ENCODE data around the gene ARHGEF1.

ARHGEF1 gene

DNA sequence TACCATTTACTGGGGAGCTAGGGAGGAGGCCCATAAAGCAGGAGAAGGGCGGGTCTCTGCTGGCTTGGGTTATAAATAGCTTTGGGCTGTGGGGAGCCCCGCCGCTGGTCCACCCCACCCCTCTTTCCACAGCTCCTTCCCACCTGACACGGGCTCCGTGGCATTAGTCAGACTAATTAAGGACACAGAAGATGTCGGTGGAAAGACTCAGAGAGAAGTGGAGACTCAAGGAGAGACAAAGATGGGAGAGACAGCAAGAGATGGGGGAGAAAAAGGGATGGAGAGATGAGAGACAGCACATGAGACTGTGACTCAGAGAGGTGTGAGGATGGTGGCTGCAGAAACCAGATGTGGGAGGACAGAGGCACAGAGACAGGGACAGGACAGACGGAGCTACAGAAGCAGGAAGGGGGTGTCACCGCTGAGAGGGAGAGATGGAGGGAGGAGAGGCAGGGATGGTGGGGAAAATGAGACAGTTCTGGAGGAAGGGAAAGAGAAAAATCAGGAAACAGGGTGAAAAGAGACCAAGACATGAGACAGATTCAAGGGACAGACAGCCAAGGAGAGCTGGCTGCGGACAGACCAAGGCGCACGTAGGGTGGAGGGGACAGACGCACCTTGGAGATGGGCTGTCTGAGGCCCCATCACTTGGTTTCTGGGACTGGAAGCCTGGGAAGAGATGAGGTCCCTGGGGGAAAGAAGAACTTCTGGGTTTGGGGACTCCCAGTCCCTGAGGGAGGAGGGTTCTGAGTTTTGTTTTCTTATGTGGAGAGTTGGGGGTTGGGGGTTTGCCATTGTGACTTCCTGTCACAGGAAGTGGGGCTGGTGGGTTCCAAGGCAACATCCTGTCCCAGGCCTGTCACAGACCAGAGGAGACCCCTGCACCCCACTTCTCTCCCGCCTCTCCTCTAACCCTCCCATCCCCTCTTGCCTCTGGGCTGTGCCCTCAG lies 4.1 kb downstream of the ARHGEF1 start:
- peak; percentile 74 for DNase-seq

DNA sequence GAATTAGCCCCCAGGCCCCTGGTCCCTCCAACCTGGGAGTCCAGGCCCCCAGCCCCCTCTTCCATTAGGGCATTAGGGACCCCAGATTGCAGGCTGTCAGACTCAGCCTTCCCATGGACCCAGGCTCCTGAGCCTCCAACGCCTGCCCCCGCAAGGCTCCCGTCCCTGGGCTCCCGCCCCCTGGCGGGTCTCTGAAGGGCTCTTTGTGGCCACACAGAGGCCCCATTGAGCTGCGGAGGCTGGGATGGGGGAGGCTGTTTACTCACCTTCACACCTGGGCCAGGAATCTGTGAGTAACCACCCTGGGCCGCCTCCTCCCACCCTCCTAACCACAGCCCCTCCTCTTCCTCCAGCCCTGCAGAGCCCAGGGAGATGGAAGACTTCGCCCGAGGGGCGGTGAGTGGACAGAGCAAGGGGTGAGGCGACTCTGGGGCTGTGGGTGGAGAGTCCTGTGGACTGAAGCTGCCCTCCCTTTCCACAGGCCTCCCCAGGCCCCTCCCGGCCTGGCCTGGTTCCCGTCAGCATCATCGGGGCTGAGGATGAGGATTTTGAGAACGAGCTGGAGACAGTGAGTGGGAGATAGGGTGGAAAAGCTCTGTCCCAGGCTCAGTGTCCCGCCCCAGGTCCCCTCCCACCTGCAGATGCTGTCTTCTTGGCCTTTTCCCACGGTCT lies 4.9 kb downstream of the ARHGEF1 start:
- DNase-seq, result peak; percentile 89

DNA sequence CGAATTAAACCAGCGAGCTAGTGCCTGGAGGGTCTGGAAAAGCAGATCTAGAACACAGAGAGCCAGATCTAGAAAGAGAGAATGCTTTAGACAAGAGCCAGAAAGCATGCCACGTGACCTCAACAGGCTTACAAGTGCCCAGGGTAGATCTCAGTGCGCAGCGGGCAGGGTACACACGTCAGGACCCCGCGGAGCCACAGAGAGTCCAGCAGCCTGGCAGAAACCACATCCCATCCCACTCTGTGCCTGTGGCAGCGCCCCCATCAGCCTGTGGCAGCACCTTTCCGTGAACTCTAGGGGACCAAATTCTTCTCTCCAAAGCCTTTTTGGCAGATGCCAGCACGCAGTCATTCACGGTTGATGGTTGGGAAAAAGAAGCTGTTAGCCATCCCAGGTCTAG lies 5.9 kb downstream of the ARHGEF1 start:
- DNase-seq, result no peak

DNA sequence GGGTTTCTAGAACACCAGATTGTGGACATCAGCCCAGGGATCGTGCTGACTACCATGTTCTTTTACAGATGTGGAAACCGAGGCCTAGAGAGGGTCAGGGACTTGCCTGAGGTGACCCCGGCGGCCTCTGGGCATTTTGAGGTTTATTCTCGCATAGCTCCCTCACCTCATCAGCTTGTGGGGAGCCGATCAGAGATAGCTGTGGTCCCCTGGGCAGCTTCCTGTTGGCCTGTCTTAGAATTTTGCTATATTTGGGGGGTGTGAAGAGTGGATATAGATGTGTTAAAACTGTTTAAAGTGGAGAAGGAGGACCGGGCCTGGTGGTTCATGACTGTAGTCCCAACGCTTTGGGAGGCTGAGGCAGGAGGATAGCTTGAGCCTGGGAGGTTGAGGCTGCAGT lies 6.9 kb downstream of the ARHGEF1 start:
- DNase-seq, result no peak

DNA sequence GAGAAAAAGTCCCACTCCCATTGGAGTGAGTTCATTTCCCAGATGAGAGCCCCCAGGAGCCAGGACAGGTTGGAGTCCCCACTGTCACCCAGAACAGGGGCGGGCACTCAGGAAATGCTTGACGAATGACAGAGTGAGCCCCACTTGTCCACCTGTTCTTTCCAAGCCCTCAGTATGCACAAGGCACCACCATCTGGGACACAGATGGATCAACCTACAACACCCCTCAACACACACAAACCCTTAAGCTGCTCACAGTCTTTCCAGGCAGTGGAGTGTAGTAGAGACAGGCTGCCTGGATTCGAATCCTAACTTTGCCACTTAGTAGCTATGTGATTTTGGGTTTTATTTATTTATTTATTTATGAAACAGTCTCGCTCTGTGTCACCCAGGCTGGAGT lies 8.0 kb downstream of the ARHGEF1 start:
- no peak for DNase-seq

DNA sequence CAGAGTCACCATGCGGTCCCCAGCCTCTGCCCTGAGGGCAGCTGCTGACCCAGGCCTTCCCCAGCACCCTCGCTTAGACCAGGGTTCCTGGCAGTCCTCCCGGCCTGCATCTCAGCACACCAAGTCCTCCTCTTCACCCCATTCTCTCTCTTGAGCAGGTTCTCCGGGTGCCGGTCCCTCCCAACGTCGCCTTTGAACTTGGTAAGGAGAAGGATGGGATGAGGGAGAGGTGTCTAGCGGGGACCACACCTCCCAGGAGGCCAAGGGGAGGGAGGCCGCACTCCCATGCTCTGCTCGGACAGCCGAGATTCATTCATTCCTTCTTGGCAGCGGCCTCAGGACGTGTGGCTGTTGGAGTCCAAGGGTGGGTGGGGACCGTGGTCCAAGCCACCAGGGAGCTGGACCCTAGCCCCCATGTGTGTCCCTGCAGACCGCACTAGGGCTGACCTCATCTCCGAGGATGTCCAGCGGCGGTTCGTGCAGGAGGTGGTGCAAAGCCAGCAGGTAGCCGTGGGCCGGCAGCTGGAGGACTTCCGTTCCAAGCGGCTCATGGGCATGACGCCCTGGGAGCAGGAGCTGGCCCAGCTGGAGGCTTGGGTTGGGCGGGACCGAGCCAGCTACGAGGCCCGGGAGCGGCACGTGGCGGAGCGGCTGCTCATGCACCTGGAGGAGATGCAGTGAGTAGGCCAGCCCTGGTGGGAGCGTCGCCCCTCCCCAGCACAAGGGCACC lies 9.4 kb downstream of the ARHGEF1 start:
- DNase-seq, result no peak

DNA sequence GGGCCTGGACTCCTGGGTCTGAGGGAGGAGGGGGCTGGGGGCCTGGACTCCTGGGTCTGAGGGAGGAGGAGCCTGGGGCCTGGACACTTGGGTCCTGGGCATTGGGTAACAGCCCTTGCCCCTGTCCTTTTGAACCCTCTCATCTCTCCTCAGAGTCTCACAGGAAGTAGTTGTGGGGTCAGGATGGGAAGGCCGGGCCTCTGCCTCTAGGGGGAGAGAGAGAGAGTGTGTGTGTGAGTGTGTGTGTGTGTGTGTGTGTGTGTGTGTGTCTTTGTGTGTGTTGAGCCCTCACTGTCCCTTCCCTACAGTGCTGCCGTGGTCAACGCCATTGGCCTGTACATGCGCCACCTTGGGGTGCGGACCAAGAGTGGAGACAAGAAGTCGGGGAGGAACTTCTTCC lies 10.9 kb downstream of the ARHGEF1 start:
- DNase-seq, result no peak

DNA sequence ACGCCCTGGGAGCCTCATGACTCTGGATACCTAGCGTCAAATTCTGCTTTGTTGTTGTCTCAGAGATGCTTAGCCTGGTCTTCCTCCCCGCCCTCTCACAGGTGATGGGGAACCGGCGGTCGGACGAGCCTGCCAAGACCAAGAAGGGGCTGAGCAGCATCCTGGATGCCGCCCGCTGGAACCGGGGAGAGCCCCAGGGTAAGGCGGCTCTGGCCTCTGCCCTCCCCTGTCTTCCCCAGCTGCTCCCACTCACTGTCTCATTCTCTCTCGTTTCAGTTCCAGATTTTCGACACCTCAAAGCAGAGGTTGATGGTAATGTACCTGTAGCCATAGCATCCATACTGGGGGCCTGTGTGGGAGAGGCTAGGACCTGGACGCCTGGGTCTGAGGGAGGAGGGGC lies 11.4 kb downstream of the ARHGEF1 start:
- no peak for DNase-seq

DNA sequence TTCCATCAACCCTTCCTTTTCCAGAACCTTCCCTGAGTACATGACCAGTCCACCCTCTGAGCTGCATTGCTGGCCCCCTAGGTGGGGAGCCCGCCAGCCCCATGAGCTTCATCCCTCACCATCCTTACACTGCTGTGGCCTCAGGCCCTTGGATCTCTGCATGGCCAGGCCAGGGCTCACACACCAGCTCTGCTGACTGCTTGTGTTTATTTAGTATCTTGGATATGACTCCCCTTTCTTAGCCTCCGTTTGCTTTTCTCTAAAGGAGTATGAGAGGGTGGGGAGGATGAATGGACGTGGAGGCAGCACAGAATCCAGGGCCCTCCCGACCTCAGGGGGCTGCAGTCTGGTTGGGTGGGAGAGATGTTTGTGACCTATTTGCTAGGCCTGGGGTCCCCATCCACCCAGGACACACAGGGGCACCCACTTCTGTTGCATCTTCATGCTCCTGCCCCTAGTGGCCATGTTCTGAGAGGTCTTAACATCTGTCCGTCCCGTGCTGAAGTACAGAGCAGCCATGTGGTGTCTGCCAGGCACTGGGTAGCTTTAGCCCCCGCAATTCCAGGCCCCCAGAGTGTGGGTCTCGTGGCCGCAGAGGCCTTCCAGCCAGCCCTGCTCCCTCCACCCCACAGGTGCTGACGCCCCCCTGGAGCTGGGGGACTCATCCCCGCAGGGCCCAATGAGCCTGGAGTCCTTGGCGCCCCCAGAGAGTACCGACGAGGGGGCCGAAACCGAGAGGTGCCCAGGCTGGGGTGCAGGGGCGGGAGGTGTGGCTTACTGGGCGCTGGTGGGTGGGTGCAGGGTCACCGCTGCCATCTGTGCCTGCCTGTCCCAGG lies 13.0 kb downstream of the ARHGEF1 start:
- DNase-seq, result no peak

DNA sequence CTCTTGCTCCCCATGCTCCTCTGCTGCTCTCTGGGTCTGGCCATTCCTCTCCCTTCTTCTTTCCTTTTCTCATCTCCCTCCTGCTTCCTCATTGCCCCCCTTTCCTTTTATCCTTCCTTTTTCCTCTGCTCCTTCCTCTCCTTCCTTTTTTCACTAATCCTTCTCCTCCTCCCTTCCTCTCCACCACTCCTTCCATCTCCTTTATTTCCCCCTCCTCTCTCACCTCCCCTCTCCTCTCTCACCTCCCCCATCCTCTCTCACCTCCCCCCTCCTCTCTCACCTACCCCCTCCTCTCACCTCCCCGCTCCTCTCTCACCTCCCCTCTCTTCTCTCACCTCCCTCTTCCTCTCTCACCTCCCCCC lies 13.6 kb downstream of the ARHGEF1 start:
- no peak for DNase-seq

DNA sequence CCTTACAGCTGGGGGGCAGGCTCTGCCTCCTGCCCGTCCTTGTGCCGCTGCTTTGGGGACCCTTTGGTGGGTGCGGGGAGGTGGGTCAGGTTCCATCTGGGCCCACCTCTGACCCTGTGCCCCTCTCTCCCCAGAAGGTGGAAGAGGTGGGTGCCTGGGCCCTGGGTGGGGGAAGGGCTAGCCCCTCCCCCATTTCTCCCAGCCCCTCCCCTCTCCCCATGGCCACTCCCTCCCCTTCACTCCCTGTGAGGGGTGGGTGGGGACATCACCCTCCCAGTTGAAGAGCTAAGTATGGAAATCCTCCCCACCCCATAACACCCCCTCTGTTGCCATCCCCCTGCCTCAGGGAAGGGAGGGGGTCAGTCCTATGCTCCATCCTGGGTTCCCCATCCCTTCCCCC lies 14.2 kb downstream of the ARHGEF1 start:
- no peak for DNase-seq

DNA sequence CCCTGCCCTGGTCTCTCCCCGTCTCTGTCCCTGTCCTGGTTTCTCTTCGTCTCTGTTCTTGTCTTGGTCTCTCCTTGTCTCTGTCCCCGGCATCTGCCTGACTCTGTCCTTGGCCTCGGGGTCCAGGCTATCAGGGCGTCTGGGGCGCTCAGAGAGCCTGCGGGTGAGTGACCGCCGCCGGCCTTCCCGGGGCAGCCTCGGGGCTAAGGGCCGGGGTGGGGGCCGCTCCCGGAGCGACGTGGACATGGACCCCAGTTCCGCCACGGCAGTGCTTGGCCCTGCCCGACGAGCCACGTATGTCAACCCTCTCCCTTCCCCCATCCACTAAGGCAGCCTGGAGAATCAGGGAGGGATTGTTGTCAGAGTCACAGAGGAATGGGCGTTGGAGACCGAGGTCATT lies 14.8 kb downstream of the ARHGEF1 start:
- no peak for DNase-seq

DNA sequence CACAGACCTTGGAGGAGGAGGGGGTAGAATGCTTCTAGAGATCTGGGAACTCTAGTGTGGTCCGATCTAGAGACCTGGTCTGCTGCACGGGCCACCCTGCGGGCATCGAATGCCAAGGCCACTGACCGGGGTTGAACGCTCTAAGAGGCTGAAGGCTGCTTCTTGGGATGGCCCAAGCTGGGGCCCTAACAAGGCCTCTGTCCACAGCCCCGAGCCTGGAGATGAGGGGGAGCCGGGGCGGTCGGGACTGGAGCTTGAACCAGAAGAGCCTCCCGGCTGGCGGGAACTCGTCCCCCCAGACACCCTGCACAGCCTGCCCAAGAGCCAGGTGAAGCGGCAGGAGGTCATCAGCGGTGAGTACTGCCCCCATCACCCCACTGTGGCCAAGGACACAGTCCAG lies 15.3 kb downstream of the ARHGEF1 start:
- DNase-seq, result no peak

DNA sequence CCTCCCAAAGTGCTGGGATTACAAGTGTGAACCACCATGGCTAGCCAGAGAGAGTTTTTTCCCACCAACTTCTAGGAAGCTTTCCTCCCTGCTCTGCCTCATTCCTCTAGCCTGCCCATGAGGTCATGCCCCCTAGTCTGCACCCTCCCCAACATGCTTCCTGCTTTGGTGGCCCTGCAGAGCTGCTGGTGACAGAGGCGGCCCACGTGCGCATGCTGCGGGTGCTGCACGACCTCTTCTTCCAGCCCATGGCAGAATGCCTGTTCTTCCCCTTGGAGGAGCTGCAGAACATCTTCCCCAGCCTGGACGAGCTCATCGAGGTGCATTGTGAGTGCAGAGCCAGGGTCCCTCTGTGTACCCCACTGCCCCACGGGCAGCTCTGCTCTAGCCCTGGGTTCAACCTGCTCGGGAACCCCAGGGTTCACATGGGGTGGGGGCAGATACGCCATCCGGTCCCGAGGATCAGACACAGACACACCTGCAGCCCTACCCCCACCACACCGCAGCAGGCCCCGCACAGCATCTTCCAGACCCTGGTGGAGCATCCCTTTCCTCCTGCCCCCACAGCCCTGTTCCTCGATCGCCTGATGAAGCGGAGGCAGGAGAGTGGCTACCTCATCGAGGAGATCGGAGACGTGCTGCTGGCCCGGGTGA lies 18.9 kb downstream of the ARHGEF1 start:
- DNase-seq, result no peak

DNA sequence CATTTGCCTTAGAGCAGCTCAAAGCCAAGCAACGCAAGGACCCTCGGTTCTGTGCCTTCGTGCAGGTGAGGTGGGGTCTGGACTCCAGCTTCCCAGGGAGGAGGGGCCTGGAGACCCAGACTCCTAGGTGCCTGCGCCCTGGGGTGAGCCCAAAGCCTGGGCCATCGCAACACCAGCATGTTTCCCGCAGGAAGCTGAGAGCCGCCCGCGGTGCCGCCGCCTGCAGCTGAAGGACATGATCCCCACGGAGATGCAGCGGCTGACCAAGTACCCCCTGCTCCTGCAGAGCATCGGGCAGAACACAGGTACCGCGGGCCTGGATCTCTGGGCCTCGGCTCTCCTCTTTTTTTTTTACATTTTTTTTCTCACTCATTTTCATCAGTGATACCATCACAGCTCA lies 19.6 kb downstream of the ARHGEF1 start:
- DNase-seq, result no peak

DNA sequence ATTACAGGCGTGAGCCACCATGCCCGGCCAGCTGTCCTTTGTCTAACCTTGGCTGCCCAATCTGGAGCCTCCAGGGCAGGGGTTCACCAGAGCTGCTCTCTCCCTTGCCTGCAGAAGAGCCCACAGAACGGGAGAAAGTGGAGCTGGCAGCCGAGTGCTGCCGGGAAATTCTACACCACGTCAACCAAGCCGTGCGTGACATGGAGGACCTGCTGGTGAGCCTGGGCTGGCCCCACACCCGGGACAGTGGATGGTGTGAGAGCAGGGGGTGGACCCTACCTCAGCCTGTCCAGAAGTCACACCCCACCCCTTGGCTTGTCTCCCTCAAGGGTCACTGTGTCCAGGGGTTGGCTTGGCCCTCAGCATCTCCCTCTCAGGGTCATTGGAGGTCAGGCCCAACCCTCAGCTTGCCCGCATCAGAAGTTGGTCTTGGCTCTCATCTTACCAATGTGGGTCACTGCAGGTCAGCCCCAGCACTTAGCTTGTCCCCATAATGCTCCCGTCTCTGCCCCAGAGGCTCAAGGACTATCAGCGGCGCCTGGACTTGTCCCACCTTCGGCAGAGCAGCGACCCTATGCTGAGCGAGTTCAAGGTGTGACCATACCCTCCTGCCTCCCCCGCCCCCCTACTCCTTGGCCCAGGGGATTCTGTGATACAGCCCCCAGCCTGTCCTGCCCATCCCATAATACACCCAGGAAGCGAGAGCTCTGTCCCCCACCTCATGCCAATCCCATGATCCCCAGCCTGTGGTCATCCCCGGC lies 20.4 kb downstream of the ARHGEF1 start:
- DNase-seq, result no peak

DNA sequence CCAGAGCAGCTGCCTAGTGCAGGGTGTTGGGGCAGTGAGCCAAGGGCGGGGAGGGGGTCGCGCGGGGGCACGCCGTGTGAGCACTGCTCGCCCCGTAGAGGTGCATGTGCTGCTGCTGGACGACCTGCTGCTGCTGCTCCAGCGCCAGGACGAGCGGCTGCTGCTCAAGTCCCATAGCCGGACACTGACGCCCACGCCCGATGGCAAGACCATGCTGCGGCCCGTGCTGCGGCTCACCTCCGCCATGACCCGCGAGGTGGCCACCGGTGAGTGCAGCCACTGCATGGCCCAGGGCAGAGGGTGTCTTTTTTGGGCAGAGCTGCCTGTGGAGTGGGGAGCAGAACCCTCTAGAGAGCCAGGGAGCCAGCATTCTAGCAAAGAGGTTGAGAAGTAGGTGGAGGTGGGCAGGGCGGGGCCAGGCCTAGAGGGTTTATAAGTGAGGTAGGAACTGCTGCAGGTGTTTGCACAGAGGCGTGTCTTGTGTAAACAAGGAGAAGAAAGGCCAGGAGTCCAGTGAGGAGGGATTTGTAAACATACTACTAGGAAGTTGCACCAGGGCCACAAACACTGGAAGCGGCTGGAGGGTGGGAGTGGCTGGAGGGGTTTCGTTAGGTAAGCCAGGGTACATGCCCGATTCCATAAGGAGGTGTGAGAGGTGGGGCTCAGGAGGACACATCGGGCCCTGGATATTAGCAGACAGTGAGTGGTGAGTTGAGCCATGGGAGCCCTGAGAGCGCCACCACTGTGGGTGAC lies 21.3 kb downstream of the ARHGEF1 start:
- DNase-seq, result no peak

DNA sequence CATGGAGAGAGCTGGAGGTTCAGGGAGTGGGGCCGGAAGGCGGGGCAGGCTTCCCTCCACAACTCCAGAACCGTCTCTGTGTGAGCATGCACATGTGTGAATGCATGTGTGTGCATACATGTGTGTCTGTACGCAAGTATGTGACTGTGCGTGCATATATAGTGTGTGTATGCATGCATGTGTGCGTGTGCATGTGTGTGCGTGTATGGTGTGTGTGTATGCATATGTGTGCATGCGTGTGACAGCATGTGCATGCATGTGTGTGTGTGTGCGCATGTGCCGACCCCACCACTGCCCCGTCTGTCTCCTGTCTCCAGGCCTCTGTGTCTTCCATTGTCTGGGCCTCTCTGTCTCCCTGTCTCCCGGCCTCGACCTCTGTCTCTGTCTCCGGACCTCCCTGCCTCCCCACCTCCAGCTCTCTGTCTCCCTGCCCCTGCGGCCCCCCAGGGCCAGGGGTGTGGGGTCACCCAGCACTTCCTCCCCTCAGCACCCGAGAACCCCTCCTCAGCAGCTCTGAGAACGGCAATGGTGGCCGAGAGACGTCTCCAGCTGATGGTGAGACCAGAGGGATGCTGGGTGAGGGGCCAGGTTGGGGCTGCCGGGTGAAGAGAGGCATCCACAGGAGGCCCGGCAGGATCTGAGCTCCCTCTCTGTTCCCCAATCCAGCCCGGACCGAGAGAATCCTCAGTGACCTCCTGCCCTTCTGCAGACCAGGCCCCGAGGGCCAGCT lies 22.5 kb downstream of the ARHGEF1 start:
- no peak for DNase-seq

DNA sequence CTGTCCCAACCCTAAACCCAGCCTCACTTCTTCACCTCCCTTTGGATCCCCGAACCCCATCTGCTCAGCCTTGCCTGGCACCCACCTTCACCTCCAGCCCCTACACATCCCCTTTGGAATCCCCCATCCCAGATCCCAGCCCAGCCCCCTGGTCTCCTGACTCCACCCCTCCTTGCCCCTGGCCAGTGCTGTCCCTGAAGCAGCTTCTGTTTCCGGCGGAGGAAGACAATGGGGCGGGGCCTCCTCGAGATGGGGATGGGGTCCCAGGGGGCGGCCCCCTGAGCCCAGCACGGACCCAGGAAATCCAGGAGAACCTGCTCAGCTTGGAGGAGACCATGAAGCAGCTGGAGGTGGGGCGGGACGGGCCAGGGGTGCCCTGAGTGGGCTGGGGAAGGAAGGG lies 23.3 kb downstream of the ARHGEF1 start:
- no peak for DNase-seq
